ENCODE measurements around the gene LSR. TPM values are rescaled to one million over a fixed set of nuclear protein-coding genes. Genes with fewer than 3 reads are reported as not detected.

LSR gene
- total RNA-seq, 4 donors from 2014 or later = 67.4 to 105 (median 80.8) TPM

GRCh38 chr19:35206379-35206778 lies 42.4 kb upstream of the LSR start:
- no peaks in the 10 kb centered on the region for H3K9me3 ChIP-seq
- WGBS = 41% methylated on average over 5 of the region's 5 CpGs
- DNase-seq (ENCODE audit: low spot score in 2 of 2) = no peak
- no peak for TF ChIP-seq POLR2A (IDR thresholded peaks at IDR 0.05)
- TF ChIP-seq CTCF (IDR thresholded peaks at IDR 0.05) = no peak
- no peak for TF ChIP-seq POLR2AphosphoS5 (IDR thresholded peaks at IDR 0.05)
- TF ChIP-seq EP300 (IDR thresholded peaks at IDR 0.05) = no peak
- no peaks in the 10 kb centered on the region for H3K36me3 ChIP-seq
- no peak overlapping the region for H3K27ac ChIP-seq
- no peaks in the 10 kb centered on the region for H3K27me3 ChIP-seq
- no peaks in the 10 kb centered on the region for H3K4me1 ChIP-seq
- H3K4me3 ChIP-seq = no peak overlapping the region

GRCh38 chr19:35206855-35207254 lies 41.9 kb upstream of the LSR start:
- DNase-seq (ENCODE audit: low spot score in 2 of 2) = no peak
- no peaks in the 10 kb centered on the region for H3K27me3 ChIP-seq
- no peaks in the 10 kb centered on the region for H3K36me3 ChIP-seq
- WGBS = 84% methylated on average over 1 of the region's 1 CpG
- no peaks in the 10 kb centered on the region for H3K4me1 ChIP-seq
- H3K27ac ChIP-seq = no peak overlapping the region
- no peak overlapping the region for H3K4me3 ChIP-seq
- no peaks in the 10 kb centered on the region for H3K9me3 ChIP-seq
- TF ChIP-seq CTCF (IDR thresholded peaks at IDR 0.05) (no peak), POLR2A (IDR thresholded peaks at IDR 0.05) (no peak), EP300 (IDR thresholded peaks at IDR 0.05) (no peak), POLR2AphosphoS5 (IDR thresholded peaks at IDR 0.05) (no peak)

GRCh38 chr19:35207391-35207871 lies 41.4 kb upstream of the LSR start:
- Histone ChIP-seq H3K27me3 (no peaks in the 10 kb centered on the region), H3K4me1 (no peaks in the 10 kb centered on the region), H3K9me3 (no peaks in the 10 kb centered on the region), H3K27ac (no peak overlapping the region), H3K36me3 (no peaks in the 10 kb centered on the region), H3K4me3 (no peak overlapping the region)
- DNase-seq (ENCODE audit: low spot score in 2 of 2) = no peak
- WGBS = 87% methylated on average over 8 of the region's 8 CpGs
- TF ChIP-seq EP300 (IDR thresholded peaks at IDR 0.05) = no peak
- TF ChIP-seq POLR2A (IDR thresholded peaks at IDR 0.05) = no peak

GRCh38 chr19:35208121-35208520 lies 40.7 kb upstream of the LSR start:
- Histone ChIP-seq H3K27me3 (no peaks in the 10 kb centered on the region), H3K4me1 (peaks cover 2% of the 10 kb centered on the region), H3K4me3 (no peak overlapping the region), H3K27ac (no peak overlapping the region), H3K9me3 (no peaks in the 10 kb centered on the region), H3K36me3 (no peaks in the 10 kb centered on the region)
- 95% methylated on average over 8 of the region's 8 CpGs for WGBS
- TF ChIP-seq POLR2A (IDR thresholded peaks at IDR 0.05) (no peak), CTCF (IDR thresholded peaks at IDR 0.05) (no peak), EP300 (IDR thresholded peaks at IDR 0.05) (no peak)
- no peak for DNase-seq (ENCODE audit: low spot score in 2 of 2)

- 75% methylated on average over 4 of the region's 4 CpGs for WGBS
Measured at GRCh38 chr19:35209646-35210045, 39.2 kb upstream of the LSR start.

More at GRCh38 chr19:35209646-35210045, 39.2 kb upstream of the LSR start:
- no peaks in the 10 kb centered on the region for H3K27me3 ChIP-seq
- no peaks in the 10 kb centered on the region for H3K36me3 ChIP-seq
- no peaks in the 10 kb centered on the region for H3K9me3 ChIP-seq
- H3K4me1 ChIP-seq = peaks cover 16% of the 10 kb centered on the region
- H3K27ac ChIP-seq = no peak overlapping the region
- TF ChIP-seq EP300 (IDR thresholded peaks at IDR 0.05) (no peak), POLR2AphosphoS5 (IDR thresholded peaks at IDR 0.05) (no peak), POLR2A (IDR thresholded peaks at IDR 0.05) (no peak), CTCF (IDR thresholded peaks at IDR 0.05) (no peak)
- H3K4me3 ChIP-seq = no peak overlapping the region
- DNase-seq (ENCODE audit: low spot score in 2 of 2) = no peak

All from suprapubic skin (tissue), 4 donors.